IPS DF 6.9 (cell line): ENCODE results near the gene KCNH5.
A peak's percentile ranks its signal among the peaks of the same experiment; 100 is the strongest.

Experiments
- DNase-seq: peaks from one replicate; pipeline ENCODE4 v3.0.0-alpha.2; 2013; ENCODE audit warnings: low read depth, low spot score
- H3K27ac ChIP-seq: one replicate; pipeline ENCODE4 v1.5.1; 2013; ENCODE audit warnings: low read length, control low read depth
- H3K27me3 ChIP-seq: 2 replicates; pipeline ENCODE4 v1.6.1; 2013; ENCODE audit warnings: mild to moderate bottlenecking, low read length; ENCODE audit not compliant: control insufficient read depth, insufficient read depth
- H3K36me3 ChIP-seq: 2 replicates; pipeline ENCODE4 v1.6.1; 2013; ENCODE audit warnings: low read length; ENCODE audit not compliant: control insufficient read depth, insufficient read depth
- H3K4me1 ChIP-seq: 2 replicates; pipeline ENCODE4 v1.6.1; 2013; ENCODE audit warnings: low read length; ENCODE audit not compliant: control insufficient read depth, insufficient read depth
- H3K4me3 ChIP-seq: 2 replicates; pipeline ENCODE4 v1.5.1; 2013; ENCODE audit warnings: mild to moderate bottlenecking, low read length
- H3K9me3 ChIP-seq: 2 replicates; pipeline ENCODE4 v1.6.1; 2013; ENCODE audit warnings: low read length, inconsistent platforms; ENCODE audit not compliant: control insufficient read depth, insufficient read depth
- whole genome bisulfite sequencing: extraction: QIAGEN DNeasy Blood & Tissue Kit; methylation state at CpG from one replicate; pipeline ENCODE4 v1.1.7; 2013; ENCODE audit warnings: mixed read lengths, missing lambda C conversion rate; ENCODE audit not compliant: insufficient read length, insufficient coverage; 5-methylcytosine and 5-hydroxymethylcytosine counted together

KCNH5 gene

GRCh38 chr14:62696331-62696924 is 348.8 kb downstream of the KCNH5 start:
- WGBS, result no CpG with 5 or more reads among the region's 5 CpGs
- no peaks in the 10 kb centered on the region for H3K4me1 ChIP-seq
- H3K27ac ChIP-seq, result no peak overlapping the region
- no peaks in the 10 kb centered on the region for H3K27me3 ChIP-seq
- DNase-seq, result peak; percentile 27
- H3K9me3 ChIP-seq, result no peaks in the 10 kb centered on the region
- no peak overlapping the region for H3K4me3 ChIP-seq
- no peaks in the 10 kb centered on the region for H3K36me3 ChIP-seq

GRCh38 chr14:62694075-62694474 is 351.2 kb downstream of the KCNH5 start:
- Histone ChIP-seq H3K36me3 (no peaks in the 10 kb centered on the region), H3K27me3 (no peaks in the 10 kb centered on the region), H3K9me3 (no peaks in the 10 kb centered on the region), H3K4me3 (no peak overlapping the region), H3K27ac (no peak overlapping the region), H3K4me1 (no peaks in the 10 kb centered on the region)
- no peak for DNase-seq
- WGBS, result no CpG with 5 or more reads among the region's 2 CpGs

GRCh38 chr14:62692490-62693106 is 352.7 kb downstream of the KCNH5 start:
- WGBS, result no CpG with 5 or more reads among the region's 2 CpGs
- Histone ChIP-seq H3K27me3 (no peaks in the 10 kb centered on the region), H3K36me3 (no peaks in the 10 kb centered on the region), H3K9me3 (no peaks in the 10 kb centered on the region), H3K4me1 (no peaks in the 10 kb centered on the region), H3K4me3 (no peak overlapping the region), H3K27ac (no peak overlapping the region)
- DNase-seq, result no peak

GRCh38 chr14:62691647-62692489 is 353.4 kb downstream of the KCNH5 start:
- Histone ChIP-seq H3K4me1 (no peaks in the 10 kb centered on the region), H3K36me3 (no peaks in the 10 kb centered on the region), H3K27ac (no peak overlapping the region), H3K27me3 (no peaks in the 10 kb centered on the region), H3K9me3 (no peaks in the 10 kb centered on the region), H3K4me3 (no peak overlapping the region)
- DNase-seq, result no peak
- WGBS, result no CpG with 5 or more reads among the region's 4 CpGs

- no CpG with 5 or more reads among the region's 1 CpG for WGBS
- no peak overlapping the region for H3K4me3 ChIP-seq
Observed at GRCh38 chr14:62689733-62690132, 355.5 kb downstream of the KCNH5 start.

GRCh38 chr14:62687818-62688217 is 357.4 kb downstream of the KCNH5 start:
- Histone ChIP-seq H3K27ac (no peak overlapping the region), H3K9me3 (no peaks in the 10 kb centered on the region), H3K36me3 (no peaks in the 10 kb centered on the region), H3K27me3 (no peaks in the 10 kb centered on the region), H3K4me1 (no peaks in the 10 kb centered on the region), H3K4me3 (no peak overlapping the region)
- no CpG with 5 or more reads among the region's 2 CpGs for whole genome bisulfite sequencing
- DNase-seq, result no peak

More at GRCh38 chr14:62689733-62690132, 355.5 kb downstream of the KCNH5 start:
- H3K27ac ChIP-seq, result no peak overlapping the region
- no peaks in the 10 kb centered on the region for H3K9me3 ChIP-seq
- no peaks in the 10 kb centered on the region for H3K4me1 ChIP-seq
- H3K36me3 ChIP-seq, result no peaks in the 10 kb centered on the region
- no peaks in the 10 kb centered on the region for H3K27me3 ChIP-seq
- no peak for DNase-seq

GRCh38 chr14:62684376-62684775 is 360.9 kb downstream of the KCNH5 start:
- WGBS, result 100% methylated on average over 1 of the region's 2 CpGs
- no peaks in the 10 kb centered on the region for H3K9me3 ChIP-seq
- no peak overlapping the region for H3K4me3 ChIP-seq
- H3K27ac ChIP-seq, result no peak overlapping the region
- H3K36me3 ChIP-seq, result no peaks in the 10 kb centered on the region
- DNase-seq, result no peak
- no peaks in the 10 kb centered on the region for H3K4me1 ChIP-seq
- H3K27me3 ChIP-seq, result no peaks in the 10 kb centered on the region

- Histone ChIP-seq H3K27me3 (no peaks in the 10 kb centered on the region), H3K36me3 (no peaks in the 10 kb centered on the region), H3K4me3 (no peak overlapping the region), H3K9me3 (no peaks in the 10 kb centered on the region), H3K4me1 (no peaks in the 10 kb centered on the region), H3K27ac (no peak overlapping the region)
- no peak for DNase-seq
- no CpG with 5 or more reads among the region's 7 CpGs for WGBS
Observed at GRCh38 chr14:62682208-62682607, 363.1 kb downstream of the KCNH5 start.

- Histone ChIP-seq H3K27me3 (no peaks in the 10 kb centered on the region), H3K27ac (no peak overlapping the region), H3K4me1 (no peaks in the 10 kb centered on the region), H3K4me3 (no peak overlapping the region), H3K36me3 (no peaks in the 10 kb centered on the region), H3K9me3 (no peaks in the 10 kb centered on the region)
- no peak for DNase-seq
- no CpG with 5 or more reads among the region's 4 CpGs for WGBS
Observed at GRCh38 chr14:62674563-62675237, 370.6 kb downstream of the KCNH5 start.

- Histone ChIP-seq H3K4me3 (no peak overlapping the region), H3K27me3 (no peaks in the 10 kb centered on the region), H3K9me3 (no peaks in the 10 kb centered on the region), H3K4me1 (no peaks in the 10 kb centered on the region), H3K27ac (no peak overlapping the region), H3K36me3 (no peaks in the 10 kb centered on the region)
- no peak for DNase-seq
- WGBS, result no CpG with 5 or more reads among the region's 4 CpGs
Observed at GRCh38 chr14:62673014-62673755, 372.1 kb downstream of the KCNH5 start.
